Retinal pigment epithelial cell (primary cell): ENCODE measurements around the gene TRIM15.
"Not testable (repeated sequence)": the region's sequence is repeated elsewhere in the genome, so short reads cannot be mapped to it uniquely, and the experiment has no call there.

Experiments used
- DNase-seq: peaks from one replicate; pipeline ENCODE4 v3.0.0-alpha.2; 2010; ENCODE audit warnings: low read depth
- H3K4me3 ChIP-seq: 2 replicates; pipeline ENCODE4 v1.5.1; 2011; ENCODE audit warnings: mild to moderate bottlenecking, low read length, control low read depth, moderate library complexity
- TF ChIP-seq, protein P1 (sequence below): conservative IDR thresholded peaks from 2 replicates; pipeline ENCODE4 v1.5.1; 2011; ENCODE audit warnings: low read depth, low read length, control low read depth, inconsistent platforms

The TRIM15 gene

DNA sequence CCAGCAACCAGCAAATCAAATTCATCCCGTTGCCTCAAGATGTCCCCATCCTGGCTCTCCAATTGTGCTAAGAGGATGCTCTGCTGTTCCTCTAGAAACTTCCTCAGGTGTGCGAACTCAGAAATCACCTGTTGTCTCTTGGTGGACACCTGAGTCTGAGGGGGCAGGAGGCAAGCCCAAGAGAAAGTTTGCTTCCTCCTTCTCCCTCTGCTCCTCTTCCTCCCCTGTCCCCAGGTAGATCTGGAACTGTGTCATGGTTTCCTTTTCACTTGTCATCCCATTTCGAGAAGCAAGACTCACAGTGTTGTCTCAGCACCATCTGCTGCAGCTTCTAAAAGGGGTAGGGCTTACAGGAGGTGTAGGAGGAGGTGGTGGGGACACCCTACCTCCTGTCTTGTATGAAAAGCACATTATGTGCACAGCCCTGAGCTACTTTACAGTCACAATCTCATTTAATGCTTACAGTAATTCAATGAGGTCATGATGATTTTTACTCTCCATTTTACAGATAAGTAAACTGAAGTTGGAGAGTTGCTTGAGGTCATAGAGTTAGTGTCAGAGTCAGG lies 4.8 kb upstream of the TRIM15 start:
- TF ChIP-seq, protein P1, sequence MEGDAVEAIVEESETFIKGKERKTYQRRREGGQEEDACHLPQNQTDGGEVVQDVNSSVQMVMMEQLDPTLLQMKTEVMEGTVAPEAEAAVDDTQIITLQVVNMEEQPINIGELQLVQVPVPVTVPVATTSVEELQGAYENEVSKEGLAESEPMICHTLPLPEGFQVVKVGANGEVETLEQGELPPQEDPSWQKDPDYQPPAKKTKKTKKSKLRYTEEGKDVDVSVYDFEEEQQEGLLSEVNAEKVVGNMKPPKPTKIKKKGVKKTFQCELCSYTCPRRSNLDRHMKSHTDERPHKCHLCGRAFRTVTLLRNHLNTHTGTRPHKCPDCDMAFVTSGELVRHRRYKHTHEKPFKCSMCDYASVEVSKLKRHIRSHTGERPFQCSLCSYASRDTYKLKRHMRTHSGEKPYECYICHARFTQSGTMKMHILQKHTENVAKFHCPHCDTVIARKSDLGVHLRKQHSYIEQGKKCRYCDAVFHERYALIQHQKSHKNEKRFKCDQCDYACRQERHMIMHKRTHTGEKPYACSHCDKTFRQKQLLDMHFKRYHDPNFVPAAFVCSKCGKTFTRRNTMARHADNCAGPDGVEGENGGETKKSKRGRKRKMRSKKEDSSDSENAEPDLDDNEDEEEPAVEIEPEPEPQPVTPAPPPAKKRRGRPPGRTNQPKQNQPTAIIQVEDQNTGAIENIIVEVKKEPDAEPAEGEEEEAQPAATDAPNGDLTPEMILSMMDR: no peak
- H3K4me3 ChIP-seq: no peak overlapping the region

DNA sequence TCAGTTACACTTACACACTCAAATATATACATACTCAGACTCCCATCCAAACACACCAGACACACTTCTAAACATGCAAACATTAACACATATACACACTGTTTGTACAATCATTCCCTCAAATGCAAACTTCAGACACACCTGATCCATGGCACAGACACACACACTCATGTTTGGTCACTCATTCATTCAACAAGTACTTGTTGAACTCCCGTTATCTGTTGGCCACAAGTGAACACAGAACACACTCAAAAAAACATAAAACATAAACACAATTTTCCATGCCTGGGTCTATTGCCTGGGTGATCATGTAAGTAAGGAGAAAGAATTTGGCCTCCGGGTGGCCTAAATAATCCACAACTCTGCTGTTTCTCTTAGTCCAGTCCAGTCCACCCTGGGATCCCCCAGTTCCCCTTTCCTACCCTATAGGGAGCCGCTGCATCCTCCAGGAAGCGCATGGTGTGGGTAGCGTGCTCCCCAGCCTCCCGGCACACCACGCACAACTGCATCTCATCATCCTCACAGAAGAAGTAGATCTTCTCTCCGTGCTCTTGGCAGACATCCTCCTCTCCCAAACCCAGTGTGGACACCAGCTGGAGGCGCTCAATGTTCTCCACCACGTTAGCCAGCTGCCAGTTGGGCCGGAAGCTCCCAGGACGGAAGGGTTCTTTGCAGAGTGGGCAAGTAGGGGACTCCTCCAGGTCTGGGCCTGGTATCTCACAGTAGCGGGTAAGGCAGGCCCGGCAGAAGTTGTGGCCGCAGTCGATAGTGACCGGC lies 3.1 kb upstream of the TRIM15 start:
- DNase-seq: no peak
- TF ChIP-seq, protein P1: no peak

More for the DNA sequence above, 4.8 kb upstream of the TRIM15 start:
- DNase-seq: no peak

DNA sequence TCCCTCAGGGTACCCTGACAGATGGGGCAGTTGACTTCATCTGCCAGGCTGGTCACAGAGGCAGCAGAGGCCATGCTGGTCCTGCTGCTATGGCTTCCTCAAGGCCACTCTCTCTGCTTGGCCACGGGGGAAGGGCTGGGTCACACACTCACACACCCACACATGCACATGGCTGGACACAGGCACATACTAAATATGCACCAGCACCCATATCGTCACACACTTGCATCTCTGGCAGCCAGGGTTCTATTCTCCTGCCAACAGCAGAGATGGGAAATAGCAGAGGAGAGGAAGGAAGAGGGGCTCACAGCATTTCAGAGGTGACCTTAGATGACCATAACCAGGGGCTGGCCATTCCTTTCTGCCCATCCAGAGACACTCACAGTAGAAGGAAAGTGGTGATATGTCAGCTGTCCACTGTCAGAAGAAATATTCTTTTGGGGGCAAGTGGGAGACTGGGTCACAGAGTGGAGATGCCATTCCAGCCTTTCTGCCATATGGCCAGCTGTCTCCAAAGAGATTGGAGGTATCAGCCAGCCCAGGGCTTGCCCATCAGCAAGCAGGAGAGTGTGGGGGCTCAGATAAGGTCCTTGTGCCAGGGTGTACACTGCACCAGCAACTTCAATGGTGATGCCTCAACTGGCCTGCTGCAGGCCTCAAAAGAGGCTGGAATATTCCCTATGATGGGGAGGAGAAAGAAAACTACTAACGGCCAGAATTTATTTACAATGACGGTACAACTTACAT lies 2.4 kb upstream of the TRIM15 start, which contains the start of gene TRIM10:
TSS of gene TRIM10 (minus strand) at position 427 of the 747 bp plus-strand sequence. CDS start at position 74, 353 bp downstream.
- TF ChIP-seq, protein P1: no peak
- no peak within 1 kb of the TSS for H3K4me3 ChIP-seq
- no peak for DNase-seq

More for the DNA sequence above, 3.1 kb upstream of the TRIM15 start:
- H3K4me3 ChIP-seq: no peak overlapping the region

DNA sequence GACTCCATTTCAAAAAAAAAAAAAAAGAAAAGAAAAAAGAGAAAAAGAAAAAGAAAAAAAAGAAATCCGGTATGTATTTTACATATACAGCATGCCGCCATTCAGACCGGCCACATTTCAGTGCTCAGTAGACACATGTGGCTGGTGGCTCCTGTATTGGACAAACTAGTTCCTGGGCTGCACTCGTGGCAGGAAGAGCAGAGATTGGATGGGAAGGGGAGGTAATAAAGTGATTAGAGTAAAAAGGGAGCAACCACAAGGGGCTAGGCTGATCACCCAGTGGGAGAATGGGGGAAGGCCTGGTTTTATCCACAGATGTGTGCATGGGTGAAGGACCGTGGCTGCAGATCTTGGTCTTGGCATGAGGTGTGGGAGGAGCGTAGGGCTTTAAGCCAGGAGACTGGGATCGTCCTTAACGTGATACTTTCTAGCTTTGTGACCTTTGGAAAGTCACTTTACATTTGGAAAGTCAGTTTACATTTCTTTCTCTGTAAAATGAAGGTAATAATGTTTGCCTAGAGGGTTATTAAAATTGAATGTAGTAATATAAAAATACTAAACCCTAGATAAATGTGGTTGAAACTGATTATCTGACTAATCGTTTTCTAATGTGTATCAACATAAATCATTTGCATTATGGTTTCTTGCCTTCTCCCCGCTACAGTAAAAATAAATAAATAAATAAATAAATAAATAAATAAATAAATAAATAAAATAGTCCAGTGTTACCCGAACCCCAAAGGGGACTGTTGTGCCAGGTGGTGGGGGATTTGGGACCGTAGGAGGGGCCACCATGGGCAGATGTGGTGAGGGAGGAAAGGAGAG lies 869 bp upstream of the TRIM15 start:
- DNase-seq: no peak
- TF ChIP-seq, protein P1: no peak
- no peak overlapping the region for H3K4me3 ChIP-seq

DNA sequence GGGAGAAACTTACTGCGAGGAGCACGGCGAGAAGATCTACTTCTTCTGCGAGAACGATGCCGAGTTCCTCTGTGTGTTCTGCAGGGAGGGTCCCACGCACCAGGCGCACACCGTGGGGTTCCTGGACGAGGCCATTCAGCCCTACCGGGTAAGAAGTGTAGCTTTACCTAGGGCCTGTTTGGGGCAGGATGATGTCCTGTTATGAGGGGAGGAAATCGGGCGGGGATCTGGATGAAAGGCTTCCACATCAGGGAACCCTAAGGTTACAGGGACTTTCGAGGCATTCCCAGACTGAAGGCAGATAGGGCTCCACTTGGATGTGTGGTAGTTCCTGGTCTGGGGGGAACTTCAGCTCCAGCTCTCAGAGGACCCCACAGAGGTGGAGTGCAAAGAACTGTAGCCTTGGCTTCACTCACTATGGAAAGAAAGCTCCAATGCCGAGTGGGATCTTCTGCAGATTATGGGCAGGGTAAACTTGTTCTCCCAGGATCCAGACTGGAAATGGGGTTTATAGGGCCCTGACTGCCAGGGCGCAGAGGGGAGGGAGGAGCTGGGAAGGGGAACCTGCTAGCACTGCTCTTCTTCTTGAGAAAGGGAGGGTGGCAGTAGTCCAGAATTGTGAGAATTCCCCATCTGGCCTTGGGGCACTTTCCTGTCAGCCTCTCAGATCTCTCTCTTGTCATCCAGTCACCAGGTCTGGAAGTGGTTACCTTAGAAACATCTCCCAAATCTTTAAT lies 740 bp downstream of the TRIM15 start:
- H3K4me3 ChIP-seq: no peak overlapping the region
- TF ChIP-seq, protein P1: no peak
- DNase-seq: no peak

DNA sequence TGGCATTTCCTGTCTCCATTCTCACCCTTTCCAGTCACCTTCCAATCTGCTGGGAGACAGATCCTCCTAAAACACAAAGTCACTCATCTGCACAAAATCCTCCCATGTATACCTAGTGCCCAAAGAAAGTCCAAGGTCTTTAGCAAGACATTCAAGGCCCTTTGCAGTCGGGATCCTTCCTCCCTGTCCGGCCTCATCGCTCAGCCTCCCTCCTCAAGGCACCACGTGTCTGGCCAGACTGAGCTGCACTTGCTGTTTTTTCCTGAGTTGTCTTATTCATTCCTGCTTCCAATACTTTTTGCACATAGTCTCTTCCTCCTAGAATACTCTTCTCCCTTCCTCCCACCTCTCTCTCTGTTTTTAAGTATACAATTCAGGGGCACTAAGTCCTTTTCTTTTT lies 1.4 kb downstream of the TRIM15 start:
- TF ChIP-seq, protein P1: no peak

DNA sequence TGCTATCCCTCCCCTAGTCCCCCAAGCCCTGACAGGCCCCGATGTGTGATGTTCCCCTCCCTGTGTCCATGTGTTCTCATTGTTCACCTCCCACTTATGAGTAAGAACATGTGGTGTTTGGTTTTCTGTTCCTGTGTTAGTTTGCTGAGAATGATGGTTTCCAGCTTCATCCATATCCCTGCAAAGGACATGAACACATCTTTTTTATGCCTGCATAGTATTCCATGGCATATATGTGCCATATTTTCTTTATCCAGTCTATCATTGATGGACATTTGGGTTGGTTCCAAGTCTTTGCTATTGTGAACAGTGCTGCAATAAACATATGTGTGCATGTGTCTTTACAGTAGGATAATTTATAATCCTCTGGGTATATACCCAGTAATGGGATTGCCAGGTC lies 1.9 kb downstream of the TRIM15 start:
- H3K4me3 ChIP-seq, DNase-seq: not testable (repeated sequence)

More for the DNA sequence above, 1.4 kb downstream of the TRIM15 start:
- DNase-seq: no peak
- no peak overlapping the region for H3K4me3 ChIP-seq
